SK-N-SH treated with all-trans-retinoic acid at 6 μM for 48 hours (cell line): ENCODE measurements around the gene AEBP1.

Experiments used
- ARNTL ChIP-seq: fragments of 450-650 bp; formaldehyde crosslinking; IDR thresholded peaks from 2 replicates; pipeline ENCODE4 v1.5.0; 2020; ENCODE audit warnings: low read depth, mild to moderate bottlenecking, moderate library complexity, borderline replicate concordance
- RARB ChIP-seq: fragments of 250-450 bp; sonication (Bioruptor Pico); IDR thresholded peaks from 2 replicates; pipeline ENCODE4 v1.8.0; 2021; ENCODE audit warnings: mild to moderate bottlenecking, moderate library complexity
- TCF4 ChIP-seq: fragments of 250-450 bp; sonication (Bioruptor Pico); IDR thresholded peaks from 2 replicates; pipeline ENCODE4 v1.8.0; 2021; ENCODE audit warnings: mild to moderate bottlenecking, moderate library complexity, borderline replicate concordance
- ZFP3 ChIP-seq: fragments of 250-450 bp; sonication (Bioruptor Pico); IDR thresholded peaks from 2 replicates; pipeline ENCODE4 v1.5.0; 2020; ENCODE audit warnings: mild to moderate bottlenecking, moderate library complexity
- ZFP30 ChIP-seq: fragments of 450-650 bp; formaldehyde crosslinking; IDR thresholded peaks from 2 replicates; pipeline ENCODE4 v1.5.0; 2022; ENCODE audit warnings: mild to moderate bottlenecking, moderate library complexity
- TF ChIP-seq, protein P1 (sequence below): fragments of 250-450 bp; sonication (Bioruptor Pico); IDR thresholded peaks from 2 replicates; pipeline ENCODE4 v1.8.0; 2020; ENCODE audit warnings: mild to moderate bottlenecking, moderate library complexity, borderline replicate concordance
- TF ChIP-seq, protein P2 (sequence below): fragments of 250-450 bp; sonication (Bioruptor Pico); IDR thresholded peaks from 2 replicates; pipeline ENCODE4 v1.5.1; 2021; ENCODE audit warnings: mild to moderate bottlenecking, moderate library complexity

DNA sequence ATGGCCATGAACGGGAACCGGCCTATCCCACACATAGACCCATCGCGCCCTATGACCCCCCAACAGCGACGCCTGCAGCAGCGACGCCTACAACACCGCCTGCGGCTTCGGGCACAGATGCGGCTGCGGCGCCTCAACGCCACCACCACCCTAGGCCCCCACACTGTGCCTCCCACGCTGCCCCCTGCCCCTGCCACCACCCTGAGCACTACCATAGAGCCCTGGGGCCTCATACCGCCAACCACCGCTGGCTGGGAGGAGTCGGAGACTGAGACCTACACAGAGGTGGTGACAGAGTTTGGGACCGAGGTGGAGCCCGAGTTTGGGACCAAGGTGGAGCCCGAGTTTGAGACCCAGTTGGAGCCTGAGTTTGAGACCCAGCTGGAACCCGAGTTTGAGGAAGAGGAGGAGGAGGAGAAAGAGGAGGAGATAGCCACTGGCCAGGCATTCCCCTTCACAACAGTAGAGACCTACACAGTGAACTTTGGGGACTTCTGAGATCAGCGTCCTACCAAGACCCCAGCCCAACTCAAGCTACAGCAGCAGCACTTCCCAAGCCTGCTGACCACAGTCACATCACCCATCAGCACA is 9.7 kb downstream of the AEBP1 start:
- TF ChIP-seq, protein P1, sequence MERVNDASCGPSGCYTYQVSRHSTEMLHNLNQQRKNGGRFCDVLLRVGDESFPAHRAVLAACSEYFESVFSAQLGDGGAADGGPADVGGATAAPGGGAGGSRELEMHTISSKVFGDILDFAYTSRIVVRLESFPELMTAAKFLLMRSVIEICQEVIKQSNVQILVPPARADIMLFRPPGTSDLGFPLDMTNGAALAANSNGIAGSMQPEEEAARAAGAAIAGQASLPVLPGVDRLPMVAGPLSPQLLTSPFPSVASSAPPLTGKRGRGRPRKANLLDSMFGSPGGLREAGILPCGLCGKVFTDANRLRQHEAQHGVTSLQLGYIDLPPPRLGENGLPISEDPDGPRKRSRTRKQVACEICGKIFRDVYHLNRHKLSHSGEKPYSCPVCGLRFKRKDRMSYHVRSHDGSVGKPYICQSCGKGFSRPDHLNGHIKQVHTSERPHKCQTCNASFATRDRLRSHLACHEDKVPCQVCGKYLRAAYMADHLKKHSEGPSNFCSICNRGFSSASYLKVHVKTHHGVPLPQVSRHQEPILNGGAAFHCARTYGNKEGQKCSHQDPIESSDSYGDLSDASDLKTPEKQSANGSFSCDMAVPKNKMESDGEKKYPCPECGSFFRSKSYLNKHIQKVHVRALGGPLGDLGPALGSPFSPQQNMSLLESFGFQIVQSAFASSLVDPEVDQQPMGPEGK (CRISPR knock-in tag) = no peak
- TF ChIP-seq, protein P2, sequence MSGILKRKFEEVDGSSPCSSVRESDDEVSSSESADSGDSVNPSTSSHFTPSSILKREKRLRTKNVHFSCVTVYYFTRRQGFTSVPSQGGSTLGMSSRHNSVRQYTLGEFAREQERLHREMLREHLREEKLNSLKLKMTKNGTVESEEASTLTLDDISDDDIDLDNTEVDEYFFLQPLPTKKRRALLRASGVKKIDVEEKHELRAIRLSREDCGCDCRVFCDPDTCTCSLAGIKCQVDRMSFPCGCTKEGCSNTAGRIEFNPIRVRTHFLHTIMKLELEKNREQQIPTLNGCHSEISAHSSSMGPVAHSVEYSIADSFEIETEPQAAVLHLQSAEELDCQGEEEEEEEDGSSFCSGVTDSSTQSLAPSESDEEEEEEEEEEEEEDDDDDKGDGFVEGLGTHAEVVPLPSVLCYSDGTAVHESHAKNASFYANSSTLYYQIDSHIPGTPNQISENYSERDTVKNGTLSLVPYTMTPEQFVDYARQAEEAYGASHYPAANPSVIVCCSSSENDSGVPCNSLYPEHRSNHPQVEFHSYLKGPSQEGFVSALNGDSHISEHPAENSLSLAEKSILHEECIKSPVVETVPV = no peak
- no peak for TF ChIP-seq ZFP3
- no peak for TF ChIP-seq TCF4 (CRISPR knock-in tag)
- no peak for TF ChIP-seq RARB (CRISPR knock-in tag)
- no peak for TF ChIP-seq ARNTL (CRISPR knock-in tag)
- TF ChIP-seq ZFP30 (CRISPR knock-in tag) = no peak
